Activated B cell treated with CpG ODN at 0.5 μM for 24 hours (primary cell): ENCODE measurements around the gene RAB33A. TPM values are rescaled to one million over a fixed set of nuclear protein-coding genes. Genes with fewer than 3 reads are reported as not detected.

Experiments
- ATAC-seq: fragments of 200-7000 bp; cut with Tn5 transposase; one replicate; pipeline ENCODE4 v1.10.0; 2021; ENCODE audit warnings: low read depth, mild to moderate bottlenecking, moderate library complexity
- CTCF ChIA-PET: fragments of 350-600 bp; sonication (Branson Sonifier 250); formaldehyde crosslinking; loops from one replicate; lab custom pipeline; 2021; ENCODE audit warnings: antibody characterized with exemption; lab: Charles Lee
- POLR2A ChIA-PET: fragments of 350-600 bp; sonication (Branson Sonifier 250); formaldehyde crosslinking; loops from one replicate; lab custom pipeline; 2021; ENCODE audit warnings: antibody characterized with exemption; lab: Charles Lee
- DNase-seq: peaks from one replicate; pipeline ENCODE4 v3.0.0; 2022
- H3K27ac Mint-ChIP-seq: one replicate; pipeline ENCODE4 v1.8.0; 2020; ENCODE audit warnings: mixed read lengths
- H3K27me3 Mint-ChIP-seq: one replicate; pipeline ENCODE4 v1.8.0; 2021; ENCODE audit warnings: mixed read lengths
- H3K36me3 Mint-ChIP-seq: one replicate; pipeline ENCODE4 v1.8.0; 2021; ENCODE audit warnings: low read depth, mixed read lengths
- H3K4me1 Mint-ChIP-seq: one replicate; pipeline ENCODE4 v1.8.0; 2021; ENCODE audit warnings: mixed read lengths
- H3K4me3 Mint-ChIP-seq: one replicate; pipeline ENCODE4 v1.8.0; 2020; ENCODE audit warnings: mild to moderate bottlenecking, mixed read lengths
- H3K9me3 Mint-ChIP-seq: one replicate; pipeline ENCODE4 v1.8.0; 2020; ENCODE audit warnings: mixed read lengths
- intact Hi-C: fragments of 100-400 bp; cut with micrococcal nuclease; formaldehyde crosslinking; loops from one replicate; pipeline ENCODE4 v1.15.1; 2024
- total RNA-seq: library from RNA; stranded (reverse); gene quantifications from 2 replicates; pipeline ENCODE4 v1.2.3, GENCODE V29; 2022
- TF ChIP-seq, protein P1 (sequence below): fragments of 200-600 bp; IDR thresholded peaks from one replicate; pipeline ENCODE4 v1.8.0; 2022; ENCODE audit warnings: antibody characterized with exemption, mild to moderate bottlenecking

Gene RAB33A
- total RNA-seq, 1 donor from 2014 or later: 6.9 TPM

DNA sequence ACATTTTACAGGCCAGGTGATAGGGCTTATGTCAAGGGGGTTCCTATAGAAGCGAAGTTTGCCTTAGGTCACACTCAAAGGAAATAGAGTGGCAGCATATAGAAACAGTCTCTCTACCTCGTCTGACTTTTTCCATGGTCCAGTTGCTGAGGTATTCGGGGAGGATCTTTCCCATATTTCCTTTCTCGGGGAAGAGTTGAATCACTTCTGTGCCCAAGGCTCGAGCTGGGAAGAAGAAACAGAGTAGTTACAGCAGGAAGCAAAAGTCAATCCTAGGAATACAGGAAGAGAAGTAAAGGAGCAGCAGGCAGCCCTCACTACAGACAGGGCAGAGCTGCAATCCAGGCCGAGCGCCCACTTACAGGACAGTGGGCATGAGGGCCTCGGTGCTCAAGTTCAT is 34.8 kb upstream of the RAB33A start:
- Mint-ChIP-seq H3K4me3 (no peak overlapping the region), H3K9me3 (no peaks in the 10 kb centered on the region), H3K4me1 (no peaks in the 10 kb centered on the region), H3K27me3 (no peaks in the 10 kb centered on the region), H3K27ac (no peak overlapping the region), H3K36me3 (peaks cover 57% of the 10 kb centered on the region)
- no peak for DNase-seq
- ATAC-seq: no peak
- POLR2A ChIA-PET: no interaction called here
- intact Hi-C loops: no loop called here
- CTCF ChIA-PET: no interaction called here
- TF ChIP-seq, protein P1, sequence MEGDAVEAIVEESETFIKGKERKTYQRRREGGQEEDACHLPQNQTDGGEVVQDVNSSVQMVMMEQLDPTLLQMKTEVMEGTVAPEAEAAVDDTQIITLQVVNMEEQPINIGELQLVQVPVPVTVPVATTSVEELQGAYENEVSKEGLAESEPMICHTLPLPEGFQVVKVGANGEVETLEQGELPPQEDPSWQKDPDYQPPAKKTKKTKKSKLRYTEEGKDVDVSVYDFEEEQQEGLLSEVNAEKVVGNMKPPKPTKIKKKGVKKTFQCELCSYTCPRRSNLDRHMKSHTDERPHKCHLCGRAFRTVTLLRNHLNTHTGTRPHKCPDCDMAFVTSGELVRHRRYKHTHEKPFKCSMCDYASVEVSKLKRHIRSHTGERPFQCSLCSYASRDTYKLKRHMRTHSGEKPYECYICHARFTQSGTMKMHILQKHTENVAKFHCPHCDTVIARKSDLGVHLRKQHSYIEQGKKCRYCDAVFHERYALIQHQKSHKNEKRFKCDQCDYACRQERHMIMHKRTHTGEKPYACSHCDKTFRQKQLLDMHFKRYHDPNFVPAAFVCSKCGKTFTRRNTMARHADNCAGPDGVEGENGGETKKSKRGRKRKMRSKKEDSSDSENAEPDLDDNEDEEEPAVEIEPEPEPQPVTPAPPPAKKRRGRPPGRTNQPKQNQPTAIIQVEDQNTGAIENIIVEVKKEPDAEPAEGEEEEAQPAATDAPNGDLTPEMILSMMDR: no peak

DNA sequence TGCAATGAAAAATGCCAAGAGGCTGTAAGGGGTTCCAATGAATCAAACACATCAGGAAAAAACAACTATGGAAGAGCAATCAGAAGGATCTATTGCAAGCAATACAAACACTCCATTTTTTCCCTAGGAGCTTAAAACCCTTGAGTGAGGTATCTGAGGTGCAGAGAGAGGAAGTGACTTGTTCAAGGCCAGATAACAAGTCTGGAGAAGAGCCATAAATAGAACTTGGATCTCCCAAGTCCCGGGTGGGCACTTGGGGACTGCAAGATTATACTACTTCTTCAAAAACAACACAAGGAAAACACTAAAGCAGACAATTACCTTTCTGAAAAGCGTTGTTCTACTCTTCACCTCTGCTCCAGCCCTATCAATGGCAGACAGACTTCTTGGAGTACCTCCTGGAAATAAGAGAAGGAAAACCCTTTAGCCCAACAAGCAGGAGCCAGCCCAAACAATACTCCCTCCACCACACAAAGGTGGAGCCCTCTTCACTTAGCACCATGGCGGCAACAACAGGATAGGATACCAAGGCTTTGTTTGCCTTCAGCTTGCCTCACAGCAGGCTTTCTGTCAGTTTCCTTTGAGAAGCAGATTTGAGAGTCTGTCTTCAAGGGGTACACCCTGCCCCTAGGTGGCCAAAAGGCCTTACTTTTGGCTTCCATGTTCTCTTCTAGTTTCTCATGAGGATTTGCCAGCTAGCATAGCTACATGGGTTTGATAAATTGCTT is 32.1 kb upstream of the RAB33A start:
- Mint-ChIP-seq H3K27me3 (no peaks in the 10 kb centered on the region), H3K9me3 (no peaks in the 10 kb centered on the region), H3K36me3 (peaks cover 58% of the 10 kb centered on the region), H3K27ac (no peak overlapping the region), H3K4me3 (no peak overlapping the region), H3K4me1 (no peaks in the 10 kb centered on the region)
- DNase-seq: no peak
- no peak for ATAC-seq
- intact Hi-C loops: no loop called here
- CTCF ChIA-PET: no interaction called here
- POLR2A ChIA-PET: interaction anchor here (0.6 kb wide), 1 partner anchor 21 kb away, joined by 3 read pairs; no protein-coding TSS in a partner anchor
- TF ChIP-seq, protein P1: no peak

DNA sequence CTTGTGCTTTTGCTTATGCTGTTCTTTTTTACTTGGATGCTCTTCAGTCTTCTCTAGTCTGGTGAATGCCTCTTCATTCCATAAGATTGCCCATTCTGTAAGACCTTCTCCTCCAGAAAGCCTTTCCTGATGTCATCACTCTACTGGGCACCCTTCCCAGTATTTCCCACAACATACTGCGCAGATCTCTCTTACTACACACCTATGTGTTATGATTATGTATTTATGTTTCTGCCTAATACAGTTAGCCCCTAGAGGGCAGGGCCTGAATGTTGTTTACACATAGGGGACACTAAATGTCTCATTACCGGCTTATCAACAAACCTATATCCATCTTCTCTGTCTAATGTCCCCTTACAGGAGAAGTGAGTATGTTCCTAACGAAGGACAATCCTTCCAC is 27.3 kb upstream of the RAB33A start:
- Mint-ChIP-seq H3K9me3 (no peaks in the 10 kb centered on the region), H3K4me3 (no peak overlapping the region), H3K4me1 (peaks cover 2% of the 10 kb centered on the region), H3K36me3 (peaks cover 59% of the 10 kb centered on the region), H3K27ac (no peak overlapping the region), H3K27me3 (no peaks in the 10 kb centered on the region)
- ATAC-seq: no peak
- TF ChIP-seq, protein P1: no peak
- ChIA-PET CTCF (interaction anchor here (1.2 kb wide), 1 partner anchor 49 kb away, joined by 4 read pairs; no protein-coding TSS in a partner anchor), POLR2A (no interaction called here)
- DNase-seq: no peak
- intact Hi-C loops: loop anchor here (1.0 kb wide), 1 partner anchor 48 kb away; no protein-coding TSS in a partner anchor

DNA sequence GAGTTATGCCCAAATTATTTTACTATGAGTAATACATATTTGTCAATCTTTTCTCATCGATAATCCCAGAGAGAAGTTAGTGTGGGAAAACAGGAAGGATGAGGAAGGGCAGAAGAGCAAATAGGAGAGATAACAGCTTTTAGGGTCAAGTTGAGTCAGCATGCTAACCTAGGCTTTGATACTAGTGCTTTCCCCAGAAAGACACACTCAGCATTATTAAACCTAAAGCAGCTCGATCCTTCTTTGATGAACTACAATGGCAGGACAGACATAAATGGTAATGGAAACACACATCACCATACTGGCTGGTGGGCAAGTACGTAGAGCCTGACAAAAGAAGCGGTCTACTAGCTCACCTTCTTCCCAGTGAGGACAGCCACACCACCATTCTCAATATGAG is 26.6 kb upstream of the RAB33A start:
- ChIA-PET CTCF (interaction anchor here (0.6 to 2.3 kb wide), 2 partner anchors 27 to 65 kb away, joined by 3 to 5 read pairs; no protein-coding TSS in a partner anchor), POLR2A (no interaction called here)
- H3K27ac Mint-ChIP-seq: no peak overlapping the region
- peaks cover 2% of the 10 kb centered on the region for H3K4me1 Mint-ChIP-seq
- ATAC-seq: no peak
- TF ChIP-seq, protein P1: no peak
- H3K4me3 Mint-ChIP-seq: no peak overlapping the region
- peaks cover 55% of the 10 kb centered on the region for H3K36me3 Mint-ChIP-seq
- DNase-seq: no peak
- H3K9me3 Mint-ChIP-seq: no peaks in the 10 kb centered on the region
- H3K27me3 Mint-ChIP-seq: no peaks in the 10 kb centered on the region
- intact Hi-C loops: no loop called here

DNA sequence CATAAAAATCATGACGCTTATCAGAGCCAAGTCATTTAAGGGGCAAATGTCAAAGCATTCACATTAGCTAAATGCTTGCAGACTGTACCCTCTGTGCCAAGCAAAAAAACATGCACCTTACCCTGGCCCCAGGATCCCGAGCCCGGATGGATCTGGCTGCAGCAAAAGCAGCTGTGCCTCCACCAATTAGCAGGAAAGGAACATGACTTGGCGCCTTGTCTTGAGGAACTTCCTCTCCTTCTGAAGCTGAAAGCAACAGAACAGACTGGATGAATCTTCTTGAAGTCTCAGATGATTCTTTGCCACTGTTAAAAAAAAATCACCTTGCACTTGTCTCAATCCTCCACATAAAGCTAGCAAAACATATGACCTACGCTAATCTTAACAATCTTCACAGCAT is 24.1 kb upstream of the RAB33A start:
- intact Hi-C loops: no loop called here
- peaks cover 44% of the 10 kb centered on the region for H3K36me3 Mint-ChIP-seq
- ChIA-PET CTCF (interaction anchor here (0.7 to 2.3 kb wide), 2 partner anchors 44 to 68 kb away, joined by 3 to 5 read pairs; no protein-coding TSS in a partner anchor), POLR2A (interaction anchor here (0.6 kb wide), 1 partner anchor 121 kb away, joined by 8 read pairs; the partner anchor contains the start of gene ZNF280C)
- TF ChIP-seq, protein P1: no peak
- H3K27ac Mint-ChIP-seq: no peak overlapping the region
- no peak overlapping the region for H3K4me3 Mint-ChIP-seq
- no peaks in the 10 kb centered on the region for H3K9me3 Mint-ChIP-seq
- peaks cover 2% of the 10 kb centered on the region for H3K4me1 Mint-ChIP-seq
- ATAC-seq: no peak
- no peaks in the 10 kb centered on the region for H3K27me3 Mint-ChIP-seq
- no peak for DNase-seq
